Measurements from ENCODE around the gene CYP4F2.
"Not testable (repeated sequence)": the region's sequence is repeated elsewhere in the genome, so short reads cannot be mapped to it uniquely, and the experiment has no call there.

CYP4F2 gene

GRCh38 chr19:15838351-15838750 is 59.5 kb downstream of the CYP4F2 start:
- Histone ChIP-seq H3K4me3 (ENCODE audit: low read depth, low read length) (no peak overlapping the region), H3K79me2 (ENCODE audit: control insufficient read depth, insufficient read depth, low read length, poor library complexity) (no peaks in the 10 kb centered on the region), H3K27me3 (ENCODE audit: insufficient read depth, low read length) (no peaks in the 10 kb centered on the region), H3K4ac (ENCODE audit: low read depth, low read length) (no peak overlapping the region), H3K79me1 (ENCODE audit: low read length) (peaks cover 19% of the 10 kb centered on the region), H3K9me3 (ENCODE audit: insufficient read depth, low read depth, low read length) (peaks cover 6% of the 10 kb centered on the region), H2BK120ac (ENCODE audit: insufficient read depth, low read length, poor library complexity) (no peak overlapping the region), H4K91ac (ENCODE audit: low read depth, low read length) (peak overlapping the region; percentile 13), H3K4me2 (ENCODE audit: low read length) (no peak overlapping the region), H4K8ac (ENCODE audit: low read depth, low read length) (no peak overlapping the region), H2BK12ac (ENCODE audit: low read length) (no peak overlapping the region), H3K36me3 (ENCODE audit: control insufficient read depth in 1 of 2, insufficient read depth in 2 of 2, low read length in 2 of 2) (peaks cover 0 to 4% of the 10 kb centered on the region in 2 experiments), H3K14ac (ENCODE audit: low read length) (no peak overlapping the region), H3K4me1 (ENCODE audit: control insufficient read depth in 1 of 2, insufficient read depth in 2 of 2, low read length in 2 of 2) (peaks cover 3 to 4% of the 10 kb centered on the region in 2 experiments), H3K23ac (ENCODE audit: low read length) (no peak overlapping the region), H3K9ac (ENCODE audit: low read length) (no peak overlapping the region), H2AFZ (ENCODE audit: insufficient read depth, low read length, poor library complexity) (no peak overlapping the region), H2AK5ac (ENCODE audit: low read length) (no peak overlapping the region), H3K27ac (ENCODE audit: low read depth, low read length) (no peak overlapping the region), H2BK5ac (ENCODE audit: low read depth, low read length, poor library complexity) (no peak overlapping the region), H3K18ac (ENCODE audit: low read length) (no peak overlapping the region), H4K12ac (ENCODE audit: low read depth, low read length) (no peak overlapping the region)
- DNase-seq = no peak
- WGBS (ENCODE audit: extremely low coverage, insufficient coverage, insufficient read length) = no CpG with 5 or more reads among the region's 3 CpGs

- DNase-seq = peak in 1 of 2 donors; percentile 52
- no peak overlapping the region for H3K9ac ChIP-seq (ENCODE audit: low read length)
- no peak overlapping the region for H3K4ac ChIP-seq (ENCODE audit: low read depth, low read length)
- no peak overlapping the region for H2BK5ac ChIP-seq (ENCODE audit: low read depth, low read length, poor library complexity)
- no peak overlapping the region for H2BK12ac ChIP-seq (ENCODE audit: low read length)
- no CpG with 5 or more reads among the region's 9 CpGs for WGBS (ENCODE audit: extremely low coverage, insufficient coverage, insufficient read length)
- peaks cover 3 to 4% of the 10 kb centered on the region in 2 experiments for H3K4me1 ChIP-seq (ENCODE audit: control insufficient read depth in 1 of 2, insufficient read depth in 2 of 2, low read length in 2 of 2)
- H3K27ac ChIP-seq (ENCODE audit: low read depth, low read length) = peak overlapping the region; percentile 97
- H2AK5ac ChIP-seq (ENCODE audit: low read length) = no peak overlapping the region
- no peaks in the 10 kb centered on the region for H3K27me3 ChIP-seq (ENCODE audit: insufficient read depth, low read length)
- H3K4me2 ChIP-seq (ENCODE audit: low read length) = peak overlapping the region; percentile 61
- peaks cover 6% of the 10 kb centered on the region for H3K9me3 ChIP-seq (ENCODE audit: insufficient read depth, low read depth, low read length)
- no peak overlapping the region for H4K12ac ChIP-seq (ENCODE audit: low read depth, low read length)
- peaks cover 0 to 6% of the 10 kb centered on the region in 2 experiments for H3K36me3 ChIP-seq (ENCODE audit: control insufficient read depth in 1 of 2, insufficient read depth in 2 of 2, low read length in 2 of 2)
- no peak overlapping the region for H2AFZ ChIP-seq (ENCODE audit: insufficient read depth, low read length, poor library complexity)
- no peak overlapping the region for H4K91ac ChIP-seq (ENCODE audit: low read depth, low read length)
- no peak overlapping the region for H2BK120ac ChIP-seq (ENCODE audit: insufficient read depth, low read length, poor library complexity)
- H3K18ac ChIP-seq (ENCODE audit: low read length) = no peak overlapping the region
- peak overlapping the region; percentile 89 for H4K8ac ChIP-seq (ENCODE audit: low read depth, low read length)
- H3K14ac ChIP-seq (ENCODE audit: low read length) = no peak overlapping the region
- peaks cover 19% of the 10 kb centered on the region for H3K79me1 ChIP-seq (ENCODE audit: low read length)
- no peak overlapping the region for H3K4me3 ChIP-seq (ENCODE audit: low read depth, low read length)
- H3K23ac ChIP-seq (ENCODE audit: low read length) = no peak overlapping the region
- H3K79me2 ChIP-seq (ENCODE audit: control insufficient read depth, insufficient read depth, low read length, poor library complexity) = no peaks in the 10 kb centered on the region
These were observed 60.6 kb downstream of the CYP4F2 start for GRCh38 chr19:15837221-15837731.

- H3K4me3 ChIP-seq (ENCODE audit: low read depth, low read length) = peak overlapping the region; percentile 65
- peak overlapping the region; percentile 89 for H4K8ac ChIP-seq (ENCODE audit: low read depth, low read length)
- H3K36me3 ChIP-seq (ENCODE audit: control insufficient read depth in 1 of 2, insufficient read depth in 2 of 2, low read length in 2 of 2) = peaks cover 0 to 6% of the 10 kb centered on the region in 2 experiments
- H3K4ac ChIP-seq (ENCODE audit: low read depth, low read length) = peak overlapping the region; percentile 48
- H3K9me3 ChIP-seq (ENCODE audit: insufficient read depth, low read depth, low read length) = peaks cover 3% of the 10 kb centered on the region
- no peak overlapping the region for H3K23ac ChIP-seq (ENCODE audit: low read length)
- H2BK5ac ChIP-seq (ENCODE audit: low read depth, low read length, poor library complexity) = peak overlapping the region; percentile 89
- peak overlapping the region; percentile 61 for H3K4me2 ChIP-seq (ENCODE audit: low read length)
- peak overlapping the region; percentile 74 for H3K9ac ChIP-seq (ENCODE audit: low read length)
- peak overlapping the region; percentile 97 for H3K27ac ChIP-seq (ENCODE audit: low read depth, low read length)
- peak overlapping the region; percentile 62 for H2AFZ ChIP-seq (ENCODE audit: insufficient read depth, low read length, poor library complexity)
- no CpG with 5 or more reads among the region's 65 CpGs for WGBS (ENCODE audit: extremely low coverage, insufficient coverage, insufficient read length)
- no peaks in the 10 kb centered on the region for H3K27me3 ChIP-seq (ENCODE audit: insufficient read depth, low read length)
- no peak overlapping the region for H2BK12ac ChIP-seq (ENCODE audit: low read length)
- peak overlapping the region; percentile 84 for H3K14ac ChIP-seq (ENCODE audit: low read length)
- H3K79me2 ChIP-seq (ENCODE audit: control insufficient read depth, insufficient read depth, low read length, poor library complexity) = no peaks in the 10 kb centered on the region
- DNase-seq = peak; percentile 95 to 98
- H3K79me1 ChIP-seq (ENCODE audit: low read length) = peaks cover 19% of the 10 kb centered on the region
- peak overlapping the region; percentile 89 for H3K18ac ChIP-seq (ENCODE audit: low read length)
- peaks cover 3 to 4% of the 10 kb centered on the region in 2 experiments for H3K4me1 ChIP-seq (ENCODE audit: control insufficient read depth in 1 of 2, insufficient read depth in 2 of 2, low read length in 2 of 2)
- peak overlapping the region; percentile 77 for H2BK120ac ChIP-seq (ENCODE audit: insufficient read depth, low read length, poor library complexity)
- H2AK5ac ChIP-seq (ENCODE audit: low read length) = peak overlapping the region; percentile 42
- peak overlapping the region; percentile 55 for H4K12ac ChIP-seq (ENCODE audit: low read depth, low read length)
- H4K91ac ChIP-seq (ENCODE audit: low read depth, low read length) = peak overlapping the region; percentile 97
These were observed 61.3 kb downstream of the CYP4F2 start for GRCh38 chr19:15836330-15837220.

GRCh38 chr19:15835565-15836329 is 62.1 kb downstream of the CYP4F2 start:
- not testable (repeated sequence) for H3K4me1 ChIP-seq (ENCODE audit: control insufficient read depth in 1 of 2, insufficient read depth in 2 of 2, low read length in 2 of 2); H3K4ac ChIP-seq (ENCODE audit: low read depth, low read length); H3K9ac ChIP-seq (ENCODE audit: low read length); H3K14ac ChIP-seq (ENCODE audit: low read length); H3K4me3 ChIP-seq (ENCODE audit: low read depth, low read length); H2AFZ ChIP-seq (ENCODE audit: insufficient read depth, low read length, poor library complexity); H4K12ac ChIP-seq (ENCODE audit: low read depth, low read length); H2AK5ac ChIP-seq (ENCODE audit: low read length); H3K36me3 ChIP-seq (ENCODE audit: control insufficient read depth in 1 of 2, insufficient read depth in 2 of 2, low read length in 2 of 2); H3K23ac ChIP-seq (ENCODE audit: low read length); H2BK120ac ChIP-seq (ENCODE audit: insufficient read depth, low read length, poor library complexity); H2BK12ac ChIP-seq (ENCODE audit: low read length); H3K18ac ChIP-seq (ENCODE audit: low read length); H3K27me3 ChIP-seq (ENCODE audit: insufficient read depth, low read length); H3K9me3 ChIP-seq (ENCODE audit: insufficient read depth, low read depth, low read length); H3K79me2 ChIP-seq (ENCODE audit: control insufficient read depth, insufficient read depth, low read length, poor library complexity)
- peak overlapping the region; percentile 32 for H4K8ac ChIP-seq (ENCODE audit: low read depth, low read length)
- WGBS (ENCODE audit: extremely low coverage, insufficient coverage, insufficient read length) = no CpG with 5 or more reads among the region's 11 CpGs
- peak overlapping the region; percentile 97 for H3K27ac ChIP-seq (ENCODE audit: low read depth, low read length)
- peaks cover 19% of the 10 kb centered on the region for H3K79me1 ChIP-seq (ENCODE audit: low read length)
- H2BK5ac ChIP-seq (ENCODE audit: low read depth, low read length, poor library complexity) = peak overlapping the region; percentile 89
- peak overlapping the region; percentile 61 for H3K4me2 ChIP-seq (ENCODE audit: low read length)
- peak overlapping the region; percentile 72 for H4K91ac ChIP-seq (ENCODE audit: low read depth, low read length)
- peak; percentile 67 to 80 for DNase-seq

Data from trophoblast cell (in vitro differentiated cells and primary cell).